22Rv1 (cell line): ENCODE measurements around the gene KDM4C.

Source experiments
- ZFX ChIP-seq: fragments of 450-650 bp; IDR thresholded peaks from 2 replicates; pipeline ENCODE4 v1.6.1; 2017; ENCODE audit warnings: antibody characterized with exemption, borderline replicate concordance
- TF ChIP-seq, protein P1 (sequence below): fragments of 450-650 bp; IDR thresholded peaks from 2 replicates; pipeline ENCODE4 v1.5.1; 2017; ENCODE audit warnings: mild to moderate bottlenecking

DNA sequence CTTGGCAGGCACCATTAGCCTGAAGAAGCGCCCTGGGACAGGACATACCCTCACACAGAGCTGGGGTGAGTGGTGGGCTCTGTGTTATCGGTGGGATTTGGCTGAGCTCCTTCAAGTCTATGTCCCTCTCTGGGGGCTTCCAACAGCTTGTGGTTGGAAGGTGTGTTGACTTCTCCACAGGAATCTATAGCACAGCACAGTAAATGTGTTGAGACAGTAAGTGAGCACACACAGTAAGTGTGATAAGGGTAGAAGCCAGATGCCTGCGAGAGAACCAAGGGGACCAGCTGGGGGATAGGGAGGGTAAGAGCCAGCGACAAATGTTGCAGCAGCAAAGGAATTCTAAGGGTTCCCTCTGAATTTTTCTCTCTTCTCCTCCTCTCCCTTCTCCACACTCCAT, 448.0 kb downstream of the KDM4C start:
- TF ChIP-seq, protein P1, sequence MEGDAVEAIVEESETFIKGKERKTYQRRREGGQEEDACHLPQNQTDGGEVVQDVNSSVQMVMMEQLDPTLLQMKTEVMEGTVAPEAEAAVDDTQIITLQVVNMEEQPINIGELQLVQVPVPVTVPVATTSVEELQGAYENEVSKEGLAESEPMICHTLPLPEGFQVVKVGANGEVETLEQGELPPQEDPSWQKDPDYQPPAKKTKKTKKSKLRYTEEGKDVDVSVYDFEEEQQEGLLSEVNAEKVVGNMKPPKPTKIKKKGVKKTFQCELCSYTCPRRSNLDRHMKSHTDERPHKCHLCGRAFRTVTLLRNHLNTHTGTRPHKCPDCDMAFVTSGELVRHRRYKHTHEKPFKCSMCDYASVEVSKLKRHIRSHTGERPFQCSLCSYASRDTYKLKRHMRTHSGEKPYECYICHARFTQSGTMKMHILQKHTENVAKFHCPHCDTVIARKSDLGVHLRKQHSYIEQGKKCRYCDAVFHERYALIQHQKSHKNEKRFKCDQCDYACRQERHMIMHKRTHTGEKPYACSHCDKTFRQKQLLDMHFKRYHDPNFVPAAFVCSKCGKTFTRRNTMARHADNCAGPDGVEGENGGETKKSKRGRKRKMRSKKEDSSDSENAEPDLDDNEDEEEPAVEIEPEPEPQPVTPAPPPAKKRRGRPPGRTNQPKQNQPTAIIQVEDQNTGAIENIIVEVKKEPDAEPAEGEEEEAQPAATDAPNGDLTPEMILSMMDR: no peak
- TF ChIP-seq ZFX: no peak
